Non-pigmented ciliary epithelial cell (primary cell): Measurements from ENCODE around the gene PTPRK.
"Not testable (repeated sequence)": the region's sequence is repeated elsewhere in the genome, so short reads cannot be mapped to it uniquely, and the experiment has no call there.

Experiments used
- DNase-seq: peaks from one replicate; pipeline ENCODE4 v3.0.0-alpha.2; 2010; ENCODE audit warnings: low read depth

The PTPRK gene

DNA sequence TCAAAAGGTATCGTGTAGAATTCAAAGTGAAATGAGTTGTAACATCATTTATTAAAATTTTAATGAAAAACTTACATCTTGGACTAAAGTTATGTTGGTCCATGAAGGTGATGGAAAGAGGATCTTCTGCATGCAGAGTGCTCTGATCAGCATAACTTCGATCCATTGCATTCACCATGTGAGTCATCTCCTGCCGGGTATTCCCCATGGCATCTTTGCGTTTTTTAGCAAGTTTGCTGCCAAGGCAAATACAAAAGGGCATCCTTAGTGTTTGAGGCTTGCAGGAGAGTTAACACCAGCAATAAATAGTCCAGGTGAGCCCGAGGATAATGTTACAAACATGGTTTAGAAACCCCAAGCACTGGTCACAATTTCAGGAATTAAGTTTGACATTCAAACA, 515.4 kb downstream of the PTPRK start:
- DNase-seq, result no peak

- no peak for DNase-seq
These were observed 520.0 kb downstream of the PTPRK start for GRCh38 chr6:128000363-128000762.

DNA sequence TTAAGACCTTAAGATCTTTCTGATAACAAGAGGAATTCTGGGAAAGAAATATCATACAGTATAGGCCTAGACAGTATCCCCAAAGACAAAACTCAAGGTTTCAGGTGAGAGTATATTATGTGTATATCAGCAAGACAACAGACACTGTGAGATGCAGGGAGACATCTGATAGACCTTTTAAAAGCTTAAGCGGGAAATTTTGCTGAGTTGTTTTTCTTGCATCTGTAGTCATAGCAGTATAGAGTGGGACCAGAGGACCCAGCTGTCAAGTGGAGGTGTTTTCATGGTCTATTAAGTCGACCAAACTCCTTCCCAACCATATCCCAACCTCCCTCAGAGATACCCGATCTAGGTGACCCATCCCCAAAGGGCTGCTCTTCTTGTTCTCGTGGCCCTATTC, 521.4 kb downstream of the PTPRK start:
- DNase-seq, result no peak

DNA sequence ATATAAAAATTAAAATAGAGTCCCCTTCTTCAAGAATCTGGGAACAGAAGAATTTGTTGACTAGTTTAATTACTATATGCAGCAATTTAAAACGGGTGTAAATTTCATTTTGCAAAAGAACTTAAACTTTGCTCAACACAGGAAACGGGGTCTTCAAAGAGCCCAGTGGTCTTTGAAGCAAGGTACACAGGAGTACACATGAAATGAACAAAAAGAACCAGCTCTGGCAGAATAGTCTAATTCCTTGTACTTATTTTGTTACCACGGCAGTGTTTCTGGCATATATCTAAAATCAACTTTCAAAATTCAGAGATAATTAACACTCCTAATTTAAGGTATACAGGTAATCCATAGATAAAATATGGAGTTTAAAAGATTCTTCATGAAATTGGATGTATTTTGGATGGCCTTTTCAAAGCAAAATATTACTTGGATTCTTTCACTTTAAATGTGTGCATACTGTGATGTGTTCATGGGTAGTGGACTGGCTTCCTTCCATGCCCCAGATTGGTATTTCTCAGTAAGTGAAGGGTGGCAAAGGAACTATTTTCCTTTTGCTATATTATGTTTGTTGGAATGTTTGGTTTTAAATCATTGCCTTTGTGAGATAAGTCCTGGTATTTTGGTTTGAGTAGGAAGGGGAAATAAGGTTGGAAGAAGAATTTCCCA, 522.8 kb downstream of the PTPRK start:
- no peak for DNase-seq

GRCh38 chr6:127996925-127997324, 523.5 kb downstream of the PTPRK start:
- no peak for DNase-seq

DNA sequence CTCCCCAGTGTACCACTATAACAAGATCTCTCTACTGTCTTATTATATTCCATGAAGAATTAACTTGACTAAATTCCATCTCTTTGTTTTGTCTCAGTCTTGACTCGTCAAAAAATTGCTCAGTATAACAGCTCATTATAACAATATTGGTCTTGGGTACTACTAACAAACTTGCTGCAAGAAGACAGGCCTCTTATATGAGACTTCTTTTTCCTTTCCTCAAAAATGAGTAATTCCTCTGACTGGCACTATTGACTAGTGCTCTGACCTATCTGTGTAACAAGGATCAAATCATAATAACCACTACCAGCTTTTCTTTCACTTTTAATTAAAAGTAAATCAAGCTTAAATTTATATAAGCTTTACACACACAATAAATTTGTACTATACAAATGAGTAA, 528.3 kb downstream of the PTPRK start:
- no peak for DNase-seq

DNA sequence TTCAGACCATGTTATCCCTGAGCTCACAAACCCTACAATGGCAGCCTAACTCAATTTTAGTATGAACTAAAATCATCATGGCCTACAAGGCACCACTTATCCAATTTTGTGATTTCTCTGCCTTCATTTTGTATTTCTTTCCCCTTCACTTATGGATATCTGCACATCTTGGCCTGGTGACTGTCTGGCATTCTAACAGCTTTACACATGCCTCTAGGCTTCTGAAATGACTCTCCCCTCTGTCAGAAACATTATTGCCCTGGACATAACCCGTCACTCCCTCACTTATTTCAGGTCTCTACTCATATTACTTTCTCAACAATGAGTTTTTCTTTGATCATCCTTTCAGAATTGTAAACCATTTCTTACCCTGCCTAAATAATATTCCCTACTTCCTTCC, 530.3 kb downstream of the PTPRK start:
- no peak for DNase-seq

DNA sequence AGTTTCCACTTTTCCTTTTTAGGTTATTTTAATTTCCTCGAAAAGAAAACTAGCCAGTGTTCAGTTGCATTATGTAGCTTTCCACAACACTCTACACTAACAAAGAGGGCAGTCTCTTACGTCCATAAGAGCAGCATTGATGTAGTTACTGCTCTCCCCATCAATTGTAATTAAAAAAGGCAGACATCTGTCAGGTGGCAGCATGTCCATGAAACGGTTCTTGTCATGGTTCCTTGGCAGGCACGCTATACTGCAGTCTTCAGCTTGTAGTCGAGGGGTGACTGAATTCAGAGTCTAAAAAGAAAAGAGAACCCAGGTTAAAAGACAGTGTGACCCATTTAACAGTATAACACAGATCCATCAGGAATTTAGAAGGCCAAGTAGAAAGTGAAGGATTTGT, 539.4 kb downstream of the PTPRK start:
- no peak for DNase-seq

- DNase-seq, result not testable (repeated sequence)
These were observed 542.2 kb downstream of the PTPRK start for GRCh38 chr6:127978185-127978584.

DNA sequence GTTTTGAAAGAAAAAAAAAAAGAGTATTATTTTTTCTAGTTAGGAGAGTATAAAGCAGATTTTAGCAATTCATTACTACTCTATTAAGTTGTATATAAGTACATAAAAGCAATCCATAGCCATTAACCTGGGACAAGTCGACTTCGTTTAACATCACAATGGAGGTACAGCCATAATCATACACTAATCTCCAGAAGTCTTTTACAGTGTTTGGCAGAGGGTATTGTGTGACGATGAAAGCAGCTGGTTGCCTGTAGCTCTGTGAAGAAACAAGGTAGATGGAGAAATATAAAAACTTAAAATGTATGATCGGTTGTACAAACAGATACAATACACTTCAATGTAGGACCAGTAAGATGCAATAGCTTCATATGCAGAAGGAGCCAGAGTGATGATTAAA, 543.6 kb downstream of the PTPRK start:
- DNase-seq, result no peak

DNA sequence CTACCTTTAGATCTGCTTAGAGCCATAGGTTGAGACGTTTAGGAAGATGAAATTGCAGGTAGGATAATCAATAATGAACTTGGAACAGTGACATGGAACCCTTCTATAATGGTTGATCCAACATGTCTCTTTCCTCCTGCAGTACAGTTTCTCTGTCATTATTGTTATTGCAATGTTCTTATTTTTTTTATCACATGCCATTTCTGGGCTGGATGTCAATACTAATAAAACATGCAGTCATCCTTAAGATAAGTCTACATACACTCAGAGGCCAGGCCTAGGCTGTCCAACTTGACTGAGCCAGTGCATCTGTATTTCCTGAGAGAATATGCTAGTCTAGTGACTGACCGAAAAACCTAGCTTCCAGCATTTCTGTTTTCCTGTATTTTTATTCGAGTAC, 544.3 kb downstream of the PTPRK start:
- no peak for DNase-seq

DNA sequence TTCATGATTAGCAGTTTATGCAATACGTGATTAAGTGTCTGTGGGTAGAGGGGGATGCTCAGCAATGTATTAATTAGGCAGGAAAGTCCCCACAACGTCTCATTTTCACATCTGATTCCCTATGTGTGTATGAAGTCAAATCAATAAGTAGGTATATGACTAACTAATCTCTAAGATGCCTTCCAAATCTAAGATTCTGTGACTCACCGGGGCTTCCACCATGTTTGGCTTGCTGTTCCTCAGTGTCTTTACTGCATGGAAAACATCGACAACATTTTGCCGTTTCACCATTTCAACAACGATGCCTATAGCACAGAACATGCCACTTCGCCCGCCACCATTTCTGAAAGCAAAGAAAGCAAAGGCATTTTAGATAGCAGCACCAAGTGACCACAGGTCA, 547.6 kb downstream of the PTPRK start:
- no peak for DNase-seq

DNA sequence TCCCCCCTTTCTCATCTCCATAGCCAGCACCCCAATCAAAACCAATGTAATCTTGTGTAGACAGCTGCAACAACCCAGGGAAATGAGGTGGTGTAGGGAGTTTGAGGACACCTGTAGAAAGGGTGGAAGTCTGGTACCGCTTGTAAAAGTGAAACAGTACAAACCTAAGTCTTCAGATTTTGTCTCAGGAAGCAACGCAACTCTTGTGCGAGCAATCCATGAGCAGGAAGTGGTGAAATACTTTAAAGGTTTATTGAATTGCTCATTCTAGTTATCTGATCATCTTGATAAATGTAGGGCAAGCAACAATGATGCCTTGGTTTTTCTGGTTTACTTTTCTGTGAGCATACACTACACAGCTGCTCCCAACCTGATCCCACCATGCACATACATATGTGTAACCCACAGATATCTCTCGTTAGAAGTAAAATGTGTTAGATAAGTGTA, 548.4 kb downstream of the PTPRK start:
- peak; percentile 86 for DNase-seq

DNA sequence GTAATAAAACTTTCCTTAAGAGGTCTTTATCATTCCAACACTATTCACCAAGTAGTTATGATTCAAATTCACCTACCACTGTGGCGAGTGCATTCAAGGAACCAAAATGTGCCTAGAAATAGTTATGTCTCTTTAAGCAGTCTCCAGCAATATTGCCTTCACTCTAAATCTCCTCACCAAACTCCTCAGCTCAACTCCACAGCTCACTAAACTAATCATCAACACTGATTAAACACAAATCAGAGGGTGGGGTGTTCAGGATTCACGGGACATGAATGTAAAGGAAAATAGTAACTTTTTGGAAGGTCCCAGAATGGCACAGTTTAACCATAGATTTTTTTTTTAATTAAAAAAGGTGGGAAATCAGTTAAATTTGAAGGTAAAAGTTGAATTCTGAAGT, 549.0 kb downstream of the PTPRK start:
- no peak for DNase-seq

GRCh38 chr6:127969701-127970100, 550.7 kb downstream of the PTPRK start:
- DNase-seq, result no peak

- no peak for DNase-seq
These were observed 552.0 kb downstream of the PTPRK start for GRCh38 chr6:127968394-127968793.

GRCh38 chr6:127967708-127968107, 552.7 kb downstream of the PTPRK start:
- DNase-seq, result no peak

DNA sequence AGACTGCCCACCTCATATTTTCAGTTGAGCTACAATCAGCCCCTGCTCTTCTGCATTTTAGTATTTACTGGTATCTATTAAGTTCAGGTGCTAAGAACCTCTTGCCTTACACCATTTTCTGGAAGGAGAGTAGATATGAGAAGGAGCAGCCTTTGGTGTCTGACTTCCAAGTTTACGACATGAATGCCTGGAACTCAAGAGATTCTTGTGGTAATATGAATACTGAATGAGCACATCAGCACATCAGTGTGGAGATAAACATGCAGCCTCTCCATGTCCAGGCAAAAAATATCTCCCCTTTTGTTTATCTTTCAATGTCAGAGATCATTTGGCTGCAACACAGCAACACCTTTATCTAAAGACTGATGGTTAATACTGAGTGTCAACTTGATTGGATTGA, 553.8 kb downstream of the PTPRK start:
- DNase-seq, result peak; percentile 31

DNA sequence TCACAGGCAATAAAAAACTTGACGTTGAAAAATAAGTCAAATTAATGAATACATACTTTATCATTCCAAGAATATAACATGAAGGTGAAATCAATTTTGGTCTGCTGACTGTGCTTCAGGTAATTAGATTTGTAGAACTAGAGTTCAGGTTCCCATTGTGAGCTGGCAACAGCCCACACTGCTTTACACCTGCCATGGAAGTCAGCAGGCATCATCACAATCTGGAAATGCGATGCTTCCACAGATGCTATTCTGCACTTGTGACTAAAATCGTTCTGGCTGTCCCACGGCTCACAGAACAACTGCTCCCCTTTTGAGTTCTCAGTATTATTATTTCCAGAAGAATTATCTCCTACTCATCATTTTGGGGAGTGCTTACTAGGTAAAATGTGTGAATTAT, 556.9 kb downstream of the PTPRK start:
- no peak for DNase-seq

GRCh38 chr6:127959869-127960268, 560.5 kb downstream of the PTPRK start:
- no peak for DNase-seq

DNA sequence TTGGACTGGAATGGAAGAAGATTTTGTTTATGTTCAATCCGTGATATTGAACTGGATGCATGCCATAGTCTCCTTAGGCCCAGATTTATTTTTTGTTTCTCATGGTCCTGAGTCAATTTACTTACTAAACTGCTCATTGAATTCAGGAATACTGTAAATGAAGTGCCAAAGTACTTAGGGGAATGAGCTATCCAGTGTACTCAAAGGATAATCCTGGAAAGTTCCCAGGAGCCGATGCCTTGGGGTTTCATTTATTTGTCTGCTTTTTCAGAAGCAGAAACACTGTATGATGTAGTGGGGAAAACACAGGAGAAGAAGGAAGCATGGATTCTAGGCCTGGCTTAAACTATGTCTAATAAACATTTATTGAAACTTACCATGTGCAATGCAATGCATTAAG, 563.4 kb downstream of the PTPRK start:
- DNase-seq, result no peak

DNA sequence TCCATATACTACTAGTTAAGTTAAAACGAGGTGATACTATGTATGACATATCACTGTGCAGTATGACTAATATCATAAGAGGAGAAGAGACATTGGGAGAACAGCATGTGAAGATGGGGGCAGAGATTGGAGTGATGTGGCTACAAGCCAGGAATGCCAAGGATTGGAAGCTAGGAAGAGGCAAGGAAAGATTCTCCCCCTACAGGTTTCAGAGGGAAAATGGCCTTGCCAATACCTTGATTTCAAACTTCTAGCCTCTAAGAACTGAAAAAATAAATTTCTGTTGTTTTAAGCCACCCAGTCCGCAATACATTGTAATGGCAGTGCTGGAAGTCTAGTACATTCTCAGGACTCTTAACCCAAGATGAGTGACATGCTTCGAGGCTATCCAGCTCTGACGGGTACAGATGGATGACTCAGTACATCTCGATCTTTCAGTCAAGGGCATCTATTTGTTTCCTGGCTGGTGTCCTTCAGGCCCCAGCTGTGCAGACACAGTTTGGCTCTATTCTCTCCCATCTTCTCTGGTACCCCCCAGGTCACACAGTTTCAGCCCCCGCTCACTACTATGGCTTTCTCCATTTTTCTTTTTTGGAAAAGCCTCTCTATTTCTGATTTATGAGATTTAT, 564.0 kb downstream of the PTPRK start:
- no peak for DNase-seq

GRCh38 chr6:127954082-127954481, 566.3 kb downstream of the PTPRK start:
- DNase-seq, result no peak

GRCh38 chr6:127952831-127953230, 567.6 kb downstream of the PTPRK start:
- DNase-seq, result no peak
